PC-3 (cell line): Measurements from ENCODE around the gene FBXL7. TPM values are rescaled to one million over a fixed set of nuclear protein-coding genes. Genes with fewer than 3 reads are reported as not detected.

ENCODE experiments used
- ATAC-seq: fragments of 200-7000 bp; cut with Tn5 transposase; 2 replicates; pipeline ENCODE4 v1.9.1; 2020; ENCODE audit warnings: mild to moderate bottlenecking, moderate library complexity
- Bru-seq: library from RNA; stranded (reverse); fragments of 400-500 nt; gene quantifications from one replicate; lab custom pipeline; 2021; lab: Mats Ljungman, UMichigan
- BruChase-seq, 2 experiments: library from RNA; stranded (reverse); fragments of 400-500 nt; gene quantifications; one replicate each; lab custom pipeline; 2021; lab: Mats Ljungman, UMichigan
- BruUV-seq: library from RNA; stranded (reverse); fragments of 400-500 nt; replicated peaks from 2 replicates; lab custom pipeline; 2021; lab: Mats Ljungman, UMichigan
- CTCF ChIA-PET: fragments of 300-600 bp; sonication (Branson Sonifier 250); formaldehyde crosslinking; loops from one replicate; lab custom pipeline; 2022; ENCODE audit warnings: antibody characterized with exemption; lab: Charles Lee
- POLR2A ChIA-PET: fragments of 300-600 bp; sonication (Branson Sonifier 250); formaldehyde crosslinking; loops from one replicate; lab custom pipeline; 2022; ENCODE audit warnings: antibody characterized with exemption; ENCODE audit not compliant: unreplicated experiment; lab: Charles Lee
- DNase-seq: peaks from one replicate; pipeline ENCODE4 v3.0.0-alpha.2; 2015
- H2AFZ ChIP-seq: fragments of 300-600 bp; sonication (generic); 2 replicates; pipeline ENCODE4 v1.6.0; 2016; ENCODE audit warnings: antibody characterized with exemption, low read length
- H3F3A ChIP-seq: fragments of 300-600 bp; sonication (generic); one replicate; pipeline ENCODE4 v1.6.0; 2017; ENCODE audit warnings: antibody characterized with exemption, low read length, control low read depth, mild to moderate bottlenecking; ENCODE audit not compliant: unreplicated experiment
- H3K27ac ChIP-seq: fragments of 300-600 bp; sonication (generic); 2 replicates; pipeline ENCODE4 v1.5.1; 2016; ENCODE audit warnings: mild to moderate bottlenecking, low read length
- H3K27me3 ChIP-seq: fragments of 300-600 bp; sonication (generic); 2 replicates; pipeline ENCODE4 v1.6.1; 2016; ENCODE audit warnings: low read length, mixed read lengths
- H3K36me3 ChIP-seq: fragments of 300-600 bp; sonication (generic); 2 replicates; pipeline ENCODE4 v1.6.1; 2016; ENCODE audit warnings: low read depth, mixed run types, low read length, mixed read lengths
- H3K4me1 ChIP-seq: fragments of 300-600 bp; sonication (generic); 2 replicates; pipeline ENCODE4 v1.5.1; 2016; ENCODE audit warnings: low read length; ENCODE audit not compliant: insufficient read depth
- H3K4me2 ChIP-seq: fragments of 300-600 bp; sonication (generic); 2 replicates; pipeline ENCODE4 v1.6.0; 2016; ENCODE audit warnings: low read length
- H3K4me3 ChIP-seq: fragments of 300-600 bp; sonication (generic); 2 replicates; pipeline ENCODE4 v1.5.1; 2016; ENCODE audit warnings: mild to moderate bottlenecking, low read length, mixed read lengths
- H3K79me2 ChIP-seq: fragments of 300-600 bp; sonication (generic); 2 replicates; pipeline ENCODE4 v1.6.1; 2017; ENCODE audit warnings: low read length, mixed read lengths
- H3K9ac ChIP-seq: fragments of 300-600 bp; sonication (generic); 2 replicates; pipeline ENCODE4 v1.6.0; 2016; ENCODE audit warnings: mild to moderate bottlenecking, low read length
- H3K9me2 ChIP-seq: fragments of 300-600 bp; sonication (generic); replicated peaks from 2 replicates; pipeline ENCODE4 v1.6.1; 2016; ENCODE audit warnings: mixed run types, low read length, mixed read lengths
- H3K9me3 ChIP-seq: fragments of 300-600 bp; sonication (generic); 2 replicates; pipeline ENCODE4 v1.6.1; 2016; ENCODE audit warnings: low read length, mixed read lengths
- H4K20me1 ChIP-seq: fragments of 300-600 bp; sonication (generic); 2 replicates; pipeline ENCODE4 v1.6.1; 2016; ENCODE audit warnings: low read length, mixed read lengths
- CTCF ChIP-seq: fragments of 300-600 bp; sonication (generic); conservative IDR thresholded peaks from 2 replicates; pipeline ENCODE4 v1.5.1; 2017; ENCODE audit warnings: antibody characterized with exemption, low read depth, mild to moderate bottlenecking, low read length
- EZH2 ChIP-seq: fragments of 300-600 bp; sonication (generic); IDR thresholded peaks from one replicate; pipeline ENCODE4 v1.6.1; 2017; ENCODE audit warnings: antibody characterized with exemption, mild to moderate bottlenecking, low read length; ENCODE audit not compliant: unreplicated experiment
- EZH2phosphoT487 ChIP-seq: fragments of 300-600 bp; sonication (generic); IDR thresholded peaks from 2 replicates; pipeline ENCODE4 v1.6.1; 2018; ENCODE audit warnings: mild to moderate bottlenecking, antibody characterized with exemption, low read length, borderline replicate concordance
- intact Hi-C: fragments of 100-400 bp; cut with micrococcal nuclease; formaldehyde crosslinking; loops from 2 replicates; pipeline ENCODE4 v1.9.0; 2023
- long read RNA-seq: library from polyadenylated mRNA; unstranded; transcript quantifications from one replicate; pipeline ENCODE4 v2.0.0, GENCODE V29; 2021; ENCODE audit not compliant: unreplicated experiment
- total RNA-seq: library from RNA; depleted of rRNA; stranded (reverse); fragments of >200 nt; gene quantifications from 2 replicates; pipeline ENCODE4 v1.2.3, GENCODE V29; 2014; rRNA removed

FBXL7 gene
- total RNA-seq (0.18 TPM in 1 of 2 replicates, not detected in the other), Bru-seq, nascent RNA (percentile 27 among the genes with signal in this experiment), BruChase-seq, experiment 1, labeled RNA remaining after a 6-hour chase (percentile 22 among the genes with signal in this experiment), BruChase-seq, experiment 2, labeled RNA remaining after a 2-hour chase (percentile 36 among the genes with signal in this experiment)
- long read RNA-seq: 0 reads

- ChIA-PET POLR2A (interaction anchor here (0.7 kb wide), 1 partner anchor 67 kb away, joined by 3 read pairs; no protein-coding TSS in a partner anchor), CTCF (no interaction called here)
- peak; percentile 43 for DNase-seq
- Histone ChIP-seq H3F3A (no peaks in the 10 kb centered on the region), H3K27me3 (peaks cover 36% of the 10 kb centered on the region), H2AFZ (peak within 1 kb of the TSS; percentile 75), H3K9me2 (no peaks in the 10 kb centered on the region), H4K20me1 (no peaks in the 10 kb centered on the region), H3K4me1 (no peaks in the 10 kb centered on the region), H3K79me2 (no peaks in the 10 kb centered on the region), H3K27ac (no peak within 1 kb of the TSS), H3K4me3 (peak within 1 kb of the TSS; percentile 60), H3K4me2 (peak within 1 kb of the TSS; percentile 83), H3K9me3 (no peaks in the 10 kb centered on the region), H3K9ac (no peak within 1 kb of the TSS), H3K36me3 (no peaks in the 10 kb centered on the region)
- no peak for TF ChIP-seq CTCF
- no peak for TF ChIP-seq EZH2phosphoT487
- TF ChIP-seq EZH2: no peak
- ATAC-seq: peak; percentile 78
- no TSS peak for BruUV-seq
- intact Hi-C loops: no loop called here
Observed at GRCh38 chr5:15499528-15500324, at the start of gene FBXL7. FBXL7 (plus strand) TSS chr5:15500180.

- no peaks in the 10 kb centered on the region for H3F3A ChIP-seq
- no peak overlapping the region for H3K9ac ChIP-seq
- H3K4me1 ChIP-seq: no peaks in the 10 kb centered on the region
- no peaks in the 10 kb centered on the region for H4K20me1 ChIP-seq
- no peak overlapping the region for H3K4me2 ChIP-seq
- no peaks in the 10 kb centered on the region for H3K27me3 ChIP-seq
- no peaks in the 10 kb centered on the region for H3K9me2 ChIP-seq
- BruUV-seq: no TSS peak
- CTCF ChIA-PET: no interaction called here
- TF ChIP-seq CTCF (no peak), EZH2 (no peak)
- DNase-seq (no peak), ATAC-seq (no peak)
- no peaks in the 10 kb centered on the region for H3K79me2 ChIP-seq
- intact Hi-C loops: no loop called here
- POLR2A ChIA-PET: no interaction called here
- H3K9me3 ChIP-seq: peaks cover 36% of the 10 kb centered on the region
- no peaks in the 10 kb centered on the region; the same call in 1 of the 2 replicates for H3K36me3 ChIP-seq
- H2AFZ ChIP-seq: no peak overlapping the region
- no peak overlapping the region for H3K27ac ChIP-seq
- H3K4me3 ChIP-seq: no peak overlapping the region
Observed at GRCh38 chr5:15450473-15450872, 49.5 kb upstream of the FBXL7 start.

GRCh38 chr5:15450949-15451348 lies 49.0 kb upstream of the FBXL7 start:
- Histone ChIP-seq H3K4me1 (no peaks in the 10 kb centered on the region), H3K27me3 (no peaks in the 10 kb centered on the region), H4K20me1 (no peaks in the 10 kb centered on the region), H3K27ac (no peak overlapping the region), H3K4me3 (no peak overlapping the region), H3K36me3 (no peaks in the 10 kb centered on the region; the same call in 1 of the 2 replicates), H3K4me2 (no peak overlapping the region), H3K79me2 (no peaks in the 10 kb centered on the region), H3K9me2 (no peaks in the 10 kb centered on the region), H3K9me3 (peaks cover 37% of the 10 kb centered on the region), H3F3A (no peaks in the 10 kb centered on the region), H2AFZ (no peak overlapping the region), H3K9ac (no peak overlapping the region)
- TF ChIP-seq EZH2 (no peak), EZH2phosphoT487 (no peak), CTCF (no peak)
- POLR2A ChIA-PET: no interaction called here
- no peak for DNase-seq
- no TSS peak for BruUV-seq
- CTCF ChIA-PET: no interaction called here
- intact Hi-C loops: no loop called here
- no peak for ATAC-seq
